ENCODE results near the gene NTRK2.

The NTRK2 gene

DNA sequence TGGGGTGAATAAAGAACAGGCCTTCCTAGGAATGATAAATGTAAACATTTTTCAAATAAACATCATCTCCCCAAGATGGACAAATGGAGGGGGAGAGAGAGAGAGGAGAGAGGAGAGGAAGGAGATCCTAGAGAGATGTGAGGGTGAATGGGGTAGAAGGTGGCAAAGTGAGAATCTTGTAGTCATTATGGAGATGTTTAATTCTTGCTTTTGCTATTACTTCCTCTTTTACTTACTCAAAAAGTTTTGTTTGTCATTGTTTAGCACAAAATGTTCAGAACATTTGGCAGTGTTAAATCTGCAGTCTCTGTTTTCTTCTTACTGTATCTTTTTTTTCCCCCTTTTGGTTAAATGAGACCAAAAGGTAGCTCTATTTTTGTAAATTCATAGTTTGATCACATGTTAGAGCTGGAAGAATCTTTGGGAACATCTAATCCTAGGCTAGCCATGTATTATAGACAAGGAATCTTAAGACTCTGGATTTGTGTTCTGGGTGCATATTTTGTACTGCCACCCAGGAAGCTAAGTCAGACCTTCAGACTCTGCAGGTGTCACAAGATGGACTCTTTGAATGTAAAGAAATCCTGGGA lies 266.1 kb downstream of the NTRK2 start:
- H3K27me3 ChIP-seq (ENCODE audit: control insufficient read depth in 1 of 2, insufficient read depth in 2 of 2, low read length in 2 of 2) = no peaks in the 10 kb centered on the region

DNA sequence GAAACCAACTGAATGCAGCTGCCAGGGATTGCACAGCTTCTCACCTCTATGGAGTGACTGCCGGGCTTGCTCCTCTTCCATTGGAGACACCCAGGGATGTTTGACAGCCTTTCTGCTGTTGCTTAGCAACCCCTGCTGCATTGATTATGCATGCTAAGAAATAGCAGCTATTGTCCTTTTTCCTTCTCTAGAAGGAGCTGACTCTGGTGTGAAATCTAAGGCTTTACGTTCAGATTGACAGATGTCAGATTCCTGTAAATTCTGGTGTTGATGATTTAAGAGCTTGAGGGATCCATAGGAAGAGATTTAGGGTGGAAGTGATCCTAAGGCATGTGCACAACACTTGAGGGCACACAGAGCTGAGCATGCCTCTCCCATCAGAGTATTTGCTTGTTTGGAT lies 267.7 kb downstream of the NTRK2 start:
- Histone ChIP-seq H3K9me3 (ENCODE audit: low read length) (no peaks in the 10 kb centered on the region), H3K9ac (ENCODE audit: low read length) (no peak overlapping the region), H3K4me3 (ENCODE audit: low read depth in 1 of 2, low read length in 2 of 2) (no peak overlapping the region), H3K27me3 (ENCODE audit: control insufficient read depth in 1 of 2, insufficient read depth in 2 of 2, low read length in 2 of 2) (no peaks in the 10 kb centered on the region), H3K4me1 (ENCODE audit: insufficient read depth, low read length) (no peaks in the 10 kb centered on the region), H3K27ac (ENCODE audit: low read depth, low read length) (no peak overlapping the region), H3K36me3 (ENCODE audit: insufficient read depth, low read length) (no peaks in the 10 kb centered on the region)

More for the DNA sequence above, 266.1 kb downstream of the NTRK2 start:
- no peaks in the 10 kb centered on the region for H3K4me1 ChIP-seq (ENCODE audit: insufficient read depth, low read length)
- H3K9me3 ChIP-seq (ENCODE audit: low read length) = no peaks in the 10 kb centered on the region
- H3K36me3 ChIP-seq (ENCODE audit: insufficient read depth, low read length) = no peaks in the 10 kb centered on the region
- no peak overlapping the region for H3K27ac ChIP-seq (ENCODE audit: low read depth, low read length)
- no peak overlapping the region for H3K4me3 ChIP-seq (ENCODE audit: low read depth in 1 of 2, low read length in 2 of 2)
- H3K9ac ChIP-seq (ENCODE audit: low read length) = no peak overlapping the region

DNA sequence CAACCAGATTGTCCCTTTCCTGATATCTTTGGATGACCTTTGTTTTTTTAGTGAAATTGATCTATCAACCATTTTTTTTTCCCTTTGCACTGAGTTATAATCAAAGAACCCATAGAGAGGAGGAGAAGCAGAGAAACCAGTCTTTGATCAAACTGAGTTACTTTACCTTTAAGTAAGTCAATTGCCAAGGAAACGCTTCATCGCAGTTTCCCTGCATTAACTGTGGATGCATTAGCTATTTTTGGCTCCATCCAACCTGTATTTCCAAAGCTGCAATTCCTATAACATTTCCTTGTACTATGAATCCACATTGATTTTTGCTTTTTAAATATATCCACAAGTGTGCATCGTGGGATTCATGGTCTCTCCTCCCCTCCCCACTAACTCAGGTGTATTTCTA lies 268.1 kb downstream of the NTRK2 start:
- Histone ChIP-seq H3K27ac (ENCODE audit: low read depth, low read length) (no peak overlapping the region), H3K9ac (ENCODE audit: low read length) (no peak overlapping the region), H3K4me1 (ENCODE audit: insufficient read depth, low read length) (no peaks in the 10 kb centered on the region), H3K9me3 (ENCODE audit: low read length) (no peaks in the 10 kb centered on the region), H3K4me3 (ENCODE audit: low read depth in 1 of 2, low read length in 2 of 2) (no peak overlapping the region), H3K27me3 (ENCODE audit: control insufficient read depth in 1 of 2, insufficient read depth in 2 of 2, low read length in 2 of 2) (no peaks in the 10 kb centered on the region), H3K36me3 (ENCODE audit: insufficient read depth, low read length) (no peaks in the 10 kb centered on the region)

GRCh38 chr9:84939774-84940173 lies 270.2 kb downstream of the NTRK2 start:
- Histone ChIP-seq H3K9me3 (ENCODE audit: low read length) (no peaks in the 10 kb centered on the region), H3K36me3 (ENCODE audit: insufficient read depth, low read length) (no peaks in the 10 kb centered on the region), H3K4me3 (ENCODE audit: low read depth in 1 of 2, low read length in 2 of 2) (no peak overlapping the region), H3K27me3 (ENCODE audit: control insufficient read depth in 1 of 2, insufficient read depth in 2 of 2, low read length in 2 of 2) (no peaks in the 10 kb centered on the region), H3K4me1 (ENCODE audit: insufficient read depth, low read length) (no peaks in the 10 kb centered on the region), H3K9ac (ENCODE audit: low read length) (no peak overlapping the region), H3K27ac (ENCODE audit: low read depth, low read length) (no peak overlapping the region)

DNA sequence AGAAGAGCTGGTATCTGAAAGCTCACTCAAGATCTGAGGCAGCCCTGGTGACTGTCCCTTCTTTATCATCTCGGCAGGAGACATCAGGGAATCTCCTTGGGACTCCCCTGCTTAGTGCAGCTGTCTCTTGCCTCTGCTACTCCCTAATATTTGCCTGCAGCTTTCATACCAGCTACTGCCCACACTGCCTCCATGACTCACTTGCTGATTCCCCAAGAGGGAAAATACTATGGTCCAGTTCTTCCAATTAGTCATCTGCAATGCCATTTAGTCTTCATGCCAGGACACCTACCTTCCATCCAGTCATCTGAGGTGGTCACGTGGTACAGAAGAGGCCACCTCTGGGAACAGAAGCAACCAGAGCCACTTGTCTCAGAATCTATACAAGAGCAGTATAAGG lies 270.8 kb downstream of the NTRK2 start:
- H3K9me3 ChIP-seq (ENCODE audit: low read length) = no peaks in the 10 kb centered on the region
- H3K4me3 ChIP-seq (ENCODE audit: low read depth in 1 of 2, low read length in 2 of 2) = no peak overlapping the region
- no peak overlapping the region for H3K27ac ChIP-seq (ENCODE audit: low read depth, low read length)
- no peaks in the 10 kb centered on the region for H3K27me3 ChIP-seq (ENCODE audit: control insufficient read depth in 1 of 2, insufficient read depth in 2 of 2, low read length in 2 of 2)
- no peaks in the 10 kb centered on the region for H3K4me1 ChIP-seq (ENCODE audit: insufficient read depth, low read length)
- no peaks in the 10 kb centered on the region for H3K36me3 ChIP-seq (ENCODE audit: insufficient read depth, low read length)
- H3K9ac ChIP-seq (ENCODE audit: low read length) = no peak overlapping the region

- Histone ChIP-seq H3K4me1 (ENCODE audit: insufficient read depth, low read length) (no peaks in the 10 kb centered on the region), H3K27me3 (ENCODE audit: control insufficient read depth in 1 of 2, insufficient read depth in 2 of 2, low read length in 2 of 2) (no peaks in the 10 kb centered on the region), H3K9me3 (ENCODE audit: low read length) (no peaks in the 10 kb centered on the region), H3K36me3 (ENCODE audit: insufficient read depth, low read length) (no peaks in the 10 kb centered on the region), H3K9ac (ENCODE audit: low read length) (no peak overlapping the region), H3K27ac (ENCODE audit: low read depth, low read length) (no peak overlapping the region), H3K4me3 (ENCODE audit: low read depth in 1 of 2, low read length in 2 of 2) (no peak overlapping the region)
Observed at GRCh38 chr9:84941792-84942191, 272.3 kb downstream of the NTRK2 start.

DNA sequence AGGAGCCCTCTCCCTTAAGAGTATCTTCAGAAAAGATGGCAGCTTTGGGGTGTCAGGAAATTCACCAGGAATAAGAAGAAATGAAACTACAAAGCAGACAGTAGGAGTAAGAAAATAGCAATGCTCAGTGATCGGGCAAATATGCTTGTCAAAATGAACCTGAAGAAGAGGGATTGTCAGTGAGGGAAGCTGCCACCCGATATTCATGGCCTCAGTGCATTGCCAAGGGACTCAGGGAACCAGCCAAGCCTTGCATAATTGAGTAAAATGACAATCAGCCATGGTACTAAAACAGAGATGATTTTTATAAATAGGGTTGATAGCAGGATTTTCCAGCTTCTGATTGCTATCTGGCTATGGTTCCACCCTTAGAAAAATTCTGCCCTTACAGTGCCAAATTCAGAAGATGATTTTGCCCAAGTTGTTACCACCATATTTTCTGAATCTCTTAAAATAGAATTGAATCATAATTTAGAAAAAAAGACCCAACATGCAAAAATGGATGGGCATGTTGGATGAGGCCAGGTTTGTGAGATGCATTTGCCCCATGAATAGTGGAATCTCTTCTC lies 274.0 kb downstream of the NTRK2 start:
- Histone ChIP-seq H3K27me3 (ENCODE audit: control insufficient read depth in 1 of 2, insufficient read depth in 2 of 2, low read length in 2 of 2) (no peaks in the 10 kb centered on the region), H3K9me3 (ENCODE audit: low read length) (no peaks in the 10 kb centered on the region), H3K4me3 (ENCODE audit: low read depth in 1 of 2, low read length in 2 of 2) (no peak overlapping the region), H3K9ac (ENCODE audit: low read length) (no peak overlapping the region), H3K4me1 (ENCODE audit: insufficient read depth, low read length) (no peaks in the 10 kb centered on the region), H3K27ac (ENCODE audit: low read depth, low read length) (no peak overlapping the region), H3K36me3 (ENCODE audit: insufficient read depth, low read length) (no peaks in the 10 kb centered on the region)

DNA sequence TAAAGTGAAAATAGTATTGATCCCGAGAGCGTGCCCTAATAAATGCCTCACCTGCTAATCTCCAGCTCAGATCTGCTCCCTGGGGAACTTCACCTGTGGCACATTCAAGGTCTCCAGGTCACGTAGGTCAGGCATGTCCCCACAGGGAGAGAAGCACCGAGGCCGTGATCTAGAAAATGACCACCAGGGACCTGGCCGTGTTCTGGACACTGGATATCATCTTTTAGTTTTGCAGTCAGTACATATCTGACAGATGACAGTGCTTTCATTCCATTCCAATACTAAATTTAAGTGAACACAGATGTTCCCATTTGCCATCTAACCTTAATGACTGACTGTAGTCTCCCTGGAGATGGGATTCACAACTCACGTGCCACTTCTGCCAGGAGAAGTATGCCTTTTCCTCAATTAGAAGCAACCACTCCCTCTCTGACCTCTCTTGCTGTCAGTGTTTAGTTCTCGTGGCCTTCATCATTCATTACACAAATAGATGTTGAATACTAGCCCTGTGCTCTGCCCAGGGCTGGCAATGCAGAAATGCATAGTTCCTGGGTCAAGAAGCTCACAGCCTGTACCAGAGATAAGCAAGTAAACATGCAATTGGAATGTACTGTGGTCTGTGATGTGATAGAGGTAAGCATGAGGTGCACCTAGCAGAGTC lies 276.5 kb downstream of the NTRK2 start:
- no peak overlapping the region for H3K4me3 ChIP-seq (ENCODE audit: low read depth in 1 of 2, low read length in 2 of 2)
- H3K36me3 ChIP-seq (ENCODE audit: insufficient read depth, low read length) = no peaks in the 10 kb centered on the region
- no peaks in the 10 kb centered on the region for H3K27me3 ChIP-seq (ENCODE audit: control insufficient read depth in 1 of 2, insufficient read depth in 2 of 2, low read length in 2 of 2)
- no peak overlapping the region for H3K9ac ChIP-seq (ENCODE audit: low read length)
- H3K9me3 ChIP-seq (ENCODE audit: low read length) = no peaks in the 10 kb centered on the region
- no peaks in the 10 kb centered on the region for H3K4me1 ChIP-seq (ENCODE audit: insufficient read depth, low read length)
- no peak overlapping the region for H3K27ac ChIP-seq (ENCODE audit: low read depth, low read length)

- H3K4me1 ChIP-seq (ENCODE audit: insufficient read depth, low read length) = no peaks in the 10 kb centered on the region
- no peak overlapping the region for H3K27ac ChIP-seq (ENCODE audit: low read depth, low read length)
- H3K36me3 ChIP-seq (ENCODE audit: insufficient read depth, low read length) = no peaks in the 10 kb centered on the region
- H3K9ac ChIP-seq (ENCODE audit: low read length) = no peak overlapping the region
- H3K9me3 ChIP-seq (ENCODE audit: low read length) = no peaks in the 10 kb centered on the region
- H3K27me3 ChIP-seq (ENCODE audit: control insufficient read depth in 1 of 2, insufficient read depth in 2 of 2, low read length in 2 of 2) = no peaks in the 10 kb centered on the region
- no peak overlapping the region for H3K4me3 ChIP-seq (ENCODE audit: low read depth in 1 of 2, low read length in 2 of 2)
Observed at GRCh38 chr9:84947412-84947972, 278.0 kb downstream of the NTRK2 start.

- Histone ChIP-seq H3K4me3 (ENCODE audit: low read depth in 1 of 2, low read length in 2 of 2) (no peak overlapping the region), H3K9me3 (ENCODE audit: low read length) (no peaks in the 10 kb centered on the region), H3K9ac (ENCODE audit: low read length) (no peak overlapping the region), H3K36me3 (ENCODE audit: insufficient read depth, low read length) (no peaks in the 10 kb centered on the region), H3K27me3 (ENCODE audit: control insufficient read depth in 1 of 2, insufficient read depth in 2 of 2, low read length in 2 of 2) (no peaks in the 10 kb centered on the region), H3K27ac (ENCODE audit: low read depth, low read length) (no peak overlapping the region), H3K4me1 (ENCODE audit: insufficient read depth, low read length) (no peaks in the 10 kb centered on the region)
Observed at GRCh38 chr9:84949258-84949657, 279.7 kb downstream of the NTRK2 start.

GRCh38 chr9:84949971-84950370 lies 280.4 kb downstream of the NTRK2 start:
- H3K9ac ChIP-seq (ENCODE audit: low read length) = no peak overlapping the region
- no peaks in the 10 kb centered on the region for H3K4me1 ChIP-seq (ENCODE audit: insufficient read depth, low read length)
- H3K27ac ChIP-seq (ENCODE audit: low read depth, low read length) = no peak overlapping the region
- H3K36me3 ChIP-seq (ENCODE audit: insufficient read depth, low read length) = no peaks in the 10 kb centered on the region
- no peak overlapping the region for H3K4me3 ChIP-seq (ENCODE audit: low read depth in 1 of 2, low read length in 2 of 2)
- H3K27me3 ChIP-seq (ENCODE audit: control insufficient read depth in 1 of 2, insufficient read depth in 2 of 2, low read length in 2 of 2) = no peaks in the 10 kb centered on the region
- no peaks in the 10 kb centered on the region for H3K9me3 ChIP-seq (ENCODE audit: low read length)

All from muscle layer of colon (tissue), 2 donors.